GM19351 (cell line): ENCODE results near the gene BPIFA1.

Experiments
- ATAC-seq: cut with Tn5 transposase; IDR thresholded peaks from one replicate; pipeline ENCODE4 v1.9.1; 2021; ENCODE audit warnings: mild to moderate bottlenecking, moderate library complexity; ENCODE audit not compliant: unreplicated experiment

BPIFA1 gene

GRCh38 chr20:33239979-33240736 lies 4.4 kb downstream of the BPIFA1 start:
- ATAC-seq, result no peak

- ATAC-seq, result no peak
Measured at GRCh38 chr20:33240923-33241322, 5.1 kb downstream of the BPIFA1 start.

GRCh38 chr20:33242319-33243100 lies 6.7 kb downstream of the BPIFA1 start:
- ATAC-seq, result no peak

- ATAC-seq, result no peak
Measured at GRCh38 chr20:33246077-33246476, 10.3 kb downstream of the BPIFA1 start.

GRCh38 chr20:33249456-33249855 lies 13.7 kb downstream of the BPIFA1 start:
- ATAC-seq, result no peak

GRCh38 chr20:33250666-33251065 lies 14.9 kb downstream of the BPIFA1 start:
- ATAC-seq, result no peak

GRCh38 chr20:33251496-33251895 lies 15.7 kb downstream of the BPIFA1 start:
- no peak for ATAC-seq

- ATAC-seq, result no peak
Measured at GRCh38 chr20:33252460-33252859, 16.7 kb downstream of the BPIFA1 start.

GRCh38 chr20:33255005-33255404 lies 19.2 kb downstream of the BPIFA1 start:
- no peak for ATAC-seq

GRCh38 chr20:33257237-33257636 lies 21.4 kb downstream of the BPIFA1 start:
- no peak for ATAC-seq

GRCh38 chr20:33259371-33259770 lies 23.6 kb downstream of the BPIFA1 start:
- ATAC-seq, result no peak

- no peak for ATAC-seq
Measured at GRCh38 chr20:33261465-33261864, 25.7 kb downstream of the BPIFA1 start.

GRCh38 chr20:33262658-33263065 lies 26.9 kb downstream of the BPIFA1 start:
- ATAC-seq, result no peak

- no peak for ATAC-seq
Measured at GRCh38 chr20:33263784-33264183, 28.0 kb downstream of the BPIFA1 start.

- ATAC-seq, result no peak
Measured at GRCh38 chr20:33267701-33268100, 31.9 kb downstream of the BPIFA1 start.

GRCh38 chr20:33272155-33272873 lies 36.5 kb downstream of the BPIFA1 start:
- no peak for ATAC-seq

GRCh38 chr20:33273117-33273851 lies 37.5 kb downstream of the BPIFA1 start:
- ATAC-seq, result no peak

GRCh38 chr20:33275215-33275614 lies 39.4 kb downstream of the BPIFA1 start:
- no peak for ATAC-seq

GRCh38 chr20:33275871-33276270 lies 40.1 kb downstream of the BPIFA1 start:
- no peak for ATAC-seq

GRCh38 chr20:33276303-33277113 lies 40.7 kb downstream of the BPIFA1 start:
- ATAC-seq, result no peak
